IMR-90 (cell line): ENCODE results near the gene AZU1. TPM values are rescaled to one million over a fixed set of nuclear protein-coding genes. Genes with fewer than 3 reads are reported as not detected.
A peak's percentile ranks its signal among the peaks of the same experiment; 100 is the strongest.

Source experiments
- ATAC-seq: fragments of 200-7000 bp; cut with Tn5 transposase; 2 replicates; pipeline ENCODE4 v1.9.1; 2020; ENCODE audit warnings: low read depth, mild to moderate bottlenecking, moderate library complexity
- BruUV-seq: library from RNA; stranded (reverse); fragments of 400-500 nt; replicated peaks from 2 replicates; lab custom pipeline; 2021; lab: Mats Ljungman, UMichigan
- CTCF ChIA-PET: fragments of 300-600 bp; formaldehyde crosslinking; extraction: SDS; loops from one replicate; lab custom pipeline; 2021; ENCODE audit warnings: antibody characterized with exemption; lab: Yijun Ruan, JAX
- POLR2A ChIA-PET: fragments of 300-600 bp; sonication (Branson Sonifier 250); formaldehyde crosslinking; loops from one replicate; lab custom pipeline; 2022; ENCODE audit warnings: antibody characterized with exemption; ENCODE audit not compliant: unreplicated experiment; lab: Charles Lee
- DNase-seq: peaks from one replicate; pipeline ENCODE4 v3.0.0; 2013
- H2AFZ ChIP-seq: replicated peaks from 2 replicates; pipeline ENCODE3; 2013; ENCODE audit warnings: low read length, mild to moderate bottlenecking; ENCODE audit not compliant: poor library complexity
- H2AK5ac ChIP-seq: 2 replicates; pipeline ENCODE4 v1.6.1; 2013; ENCODE audit warnings: low read depth, low read length, inconsistent platforms
- H2AK9ac ChIP-seq: replicated peaks from 2 replicates; pipeline ENCODE3; 2013; ENCODE audit warnings: mild to moderate bottlenecking, low read depth, low read length, moderate library complexity; ENCODE audit not compliant: poor library complexity
- H2BK120ac ChIP-seq: 2 replicates; pipeline ENCODE4 v1.6.1; 2013; ENCODE audit warnings: low read depth, low read length, inconsistent platforms
- H2BK15ac ChIP-seq: 3 replicates; pipeline ENCODE4 v1.6.1; 2013; ENCODE audit warnings: low read depth, low read length, inconsistent platforms
- H2BK20ac ChIP-seq: 2 replicates; pipeline ENCODE4 v1.6.1; 2013; ENCODE audit warnings: low read depth, mild to moderate bottlenecking, inconsistent platforms, low read length, moderate library complexity
- H2BK5ac ChIP-seq: 2 replicates; pipeline ENCODE4 v1.6.1; 2013; ENCODE audit warnings: mild to moderate bottlenecking, low read depth, low read length, inconsistent platforms; ENCODE audit not compliant: poor library complexity, severe bottlenecking
- H3K14ac ChIP-seq: replicated peaks from 2 replicates; pipeline ENCODE4 v1.6.1; 2013; ENCODE audit warnings: low read depth, low read length, inconsistent platforms
- H3K18ac ChIP-seq: 2 replicates; pipeline ENCODE4 v1.6.1; 2013; ENCODE audit warnings: low read depth, low read length, control low read depth
- H3K23ac ChIP-seq: 2 replicates; pipeline ENCODE4 v1.6.1; 2013; ENCODE audit warnings: low read depth, low read length, inconsistent platforms
- H3K27ac ChIP-seq: 2 replicates; pipeline ENCODE4 v1.5.1; 2013; ENCODE audit warnings: mild to moderate bottlenecking, control low read depth, low read length; ENCODE audit not compliant: insufficient read depth
- H3K27me3 ChIP-seq: 2 replicates; pipeline ENCODE4 v1.6.1; 2013; ENCODE audit warnings: low read length; ENCODE audit not compliant: control insufficient read depth, insufficient read depth
- H3K36me3 ChIP-seq: 2 replicates; pipeline ENCODE4 v1.6.1; 2013; ENCODE audit warnings: low read length, mixed read lengths; ENCODE audit not compliant: control insufficient read depth, insufficient read depth
- H3K4ac ChIP-seq: 2 replicates; pipeline ENCODE4 v1.6.1; 2013; ENCODE audit warnings: low read depth, low read length, inconsistent platforms
- H3K4me1 ChIP-seq: 2 replicates; pipeline ENCODE4 v1.6.1; 2013; ENCODE audit warnings: low read length, mixed read lengths; ENCODE audit not compliant: control insufficient read depth, insufficient read depth
- H3K4me2 ChIP-seq: 2 replicates; pipeline ENCODE4 v1.6.1; 2013; ENCODE audit warnings: low read depth, mild to moderate bottlenecking, control low read depth, low read length, moderate library complexity
- H3K4me3 ChIP-seq: 2 replicates; pipeline ENCODE4 v1.5.1; 2013; ENCODE audit warnings: low read depth, mild to moderate bottlenecking, control low read depth, low read length, moderate library complexity; ENCODE audit not compliant: insufficient read depth
- H3K56ac ChIP-seq: 2 replicates; pipeline ENCODE4 v1.6.1; 2013; ENCODE audit warnings: low read length, inconsistent platforms; ENCODE audit not compliant: insufficient read depth; ENCODE audit errors: extremely low read depth
- H3K79me1 ChIP-seq, 2 experiments: 2 replicates each; pipeline ENCODE4 v1.6.1; 2013; ENCODE audit warnings: low read length in 2 of 2, inconsistent platforms in 1 of 2, low read depth in 1 of 2
- H3K9ac ChIP-seq: 2 replicates; pipeline ENCODE4 v1.6.1; 2013; ENCODE audit warnings: low read depth, low read length, control low read depth
- H3K9me1 ChIP-seq: 2 replicates; pipeline ENCODE4 v1.6.1; 2013; ENCODE audit warnings: low read length, inconsistent platforms; ENCODE audit not compliant: insufficient read depth
- H3K9me3 ChIP-seq: 2 replicates; pipeline ENCODE4 v1.6.1; 2013; ENCODE audit warnings: low read length; ENCODE audit not compliant: control insufficient read depth, insufficient read depth
- H4K20me1 ChIP-seq: 2 replicates; pipeline ENCODE4 v1.6.1; 2013; ENCODE audit warnings: low read length, inconsistent platforms; ENCODE audit not compliant: insufficient read depth
- H4K5ac ChIP-seq: 2 replicates; pipeline ENCODE4 v1.6.1; 2013; ENCODE audit warnings: mild to moderate bottlenecking, low read depth, low read length, control low read depth
- H4K8ac ChIP-seq, 2 experiments: 2 replicates each; pipeline ENCODE4 v1.6.1; 2013; ENCODE audit warnings: low read depth in 2 of 2, low read length in 2 of 2, control low read depth in 1 of 2, inconsistent platforms in 1 of 2
- H4K91ac ChIP-seq: 2 replicates; pipeline ENCODE4 v1.6.1; 2013; ENCODE audit warnings: low read depth, low read length, inconsistent platforms; ENCODE audit not compliant: insufficient read depth
- BHLHE40 ChIP-seq: fragments of 150-350 bp; IDR thresholded peaks from 2 replicates; pipeline ENCODE4 v1.6.1; 2016; ENCODE audit warnings: mild to moderate bottlenecking, low read depth, low read length
- CEBPB ChIP-seq: IDR thresholded peaks from 2 replicates; pipeline ENCODE4 v1.6.1; 2012; ENCODE audit warnings: low read depth, low read length, improper control_type of control experiment
- CHD1 ChIP-seq: IDR thresholded peaks from 2 replicates; pipeline ENCODE4 v1.6.1; 2012; ENCODE audit warnings: low read depth, low read length, improper control_type of control experiment
- CTCF ChIP-seq: conservative IDR thresholded peaks from 2 replicates; pipeline ENCODE4 v1.5.1; 2012; ENCODE audit warnings: mild to moderate bottlenecking, low read depth, low read length, improper control_type of control experiment
- ELK1 ChIP-seq: fragments of 150-350 bp; IDR thresholded peaks from 2 replicates; pipeline ENCODE4 v1.6.1; 2016; ENCODE audit warnings: low read depth, mild to moderate bottlenecking, low read length, moderate library complexity, borderline replicate concordance
- FOS ChIP-seq: fragments of 150-350 bp; IDR thresholded peaks from 2 replicates; pipeline ENCODE4 v1.6.1; 2016; ENCODE audit warnings: low read depth, low read length
- MAFK ChIP-seq: IDR thresholded peaks from 2 replicates; pipeline ENCODE4 v1.6.1; 2012; ENCODE audit warnings: low read depth, low read length, improper control_type of control experiment
- MAZ ChIP-seq: IDR thresholded peaks from 2 replicates; pipeline ENCODE4 v1.6.1; 2012; ENCODE audit warnings: low read depth, mild to moderate bottlenecking, low read length, improper control_type of control experiment, moderate library complexity, borderline replicate concordance
- MXI1 ChIP-seq: IDR thresholded peaks from 2 replicates; pipeline ENCODE4 v1.6.1; 2012; ENCODE audit warnings: low read depth, mild to moderate bottlenecking, low read length, moderate library complexity, borderline replicate concordance
- NFE2L2 ChIP-seq: fragments of 150-350 bp; IDR thresholded peaks from 2 replicates; pipeline ENCODE4 v1.6.1; 2016; ENCODE audit warnings: low read depth, mild to moderate bottlenecking, low read length
- POLR2A ChIP-seq: IDR thresholded peaks from 2 replicates; pipeline ENCODE4 v1.6.1; 2012; ENCODE audit warnings: mild to moderate bottlenecking, low read depth, low read length
- RAD21 ChIP-seq: IDR thresholded peaks from 2 replicates; pipeline ENCODE4 v1.6.1; 2012; ENCODE audit warnings: low read length, improper control_type of control experiment
- RCOR1 ChIP-seq: IDR thresholded peaks from 2 replicates; pipeline ENCODE4 v1.6.1; 2012; ENCODE audit warnings: mild to moderate bottlenecking, low read length, improper control_type of control experiment; ENCODE audit not compliant: insufficient replicate concordance
- RFX5 ChIP-seq: IDR thresholded peaks from 2 replicates; pipeline ENCODE4 v1.8.0; 2012; ENCODE audit warnings: low read depth, mild to moderate bottlenecking, low read length, moderate library complexity
- SMC3 ChIP-seq: fragments of 150-350 bp; IDR thresholded peaks from 2 replicates; pipeline ENCODE4 v1.6.1; 2016; ENCODE audit warnings: low read depth, mild to moderate bottlenecking, antibody characterized with exemption, low read length, moderate library complexity
- USF2 ChIP-seq: fragments of 150-350 bp; IDR thresholded peaks from 2 replicates; pipeline ENCODE4 v1.6.1; 2017; ENCODE audit warnings: mild to moderate bottlenecking, antibody characterized with exemption, low read length, low read depth
- WGBS, 2 experiments: methylation state at CpG; one replicate each; pipeline versions ENCODE4 v1.1.5 to v1.1.7; 2013; ENCODE audit warnings: missing lambda C conversion rate in 2 of 2; ENCODE audit not compliant: insufficient read length in 1 of 2; ENCODE audit errors: extremely low coverage in 2 of 2; 5-methylcytosine and 5-hydroxymethylcytosine counted together
- dilution Hi-C: fragments of 300-500 bp; cut with HindIII; formaldehyde crosslinking; loops from one replicate; pipeline ENCODE4 v1.14.3; 2018; ENCODE audit warnings: low sequenced_read_pairs; ENCODE audit not compliant: unreplicated experiment
- in situ Hi-C: fragments of 300-500 bp; cut with MboI; formaldehyde crosslinking; loops from 3 replicates; pipeline ENCODE4 v1.14.3; 2019; ENCODE audit warnings: low sequenced_read_pairs, inconsistent platforms, mixed read lengths
- intact Hi-C: fragments of 100-400 bp; cut with micrococcal nuclease; formaldehyde crosslinking; loops from 2 replicates; pipeline ENCODE4 v1.10.0; 2022
- polyA plus RNA-seq, 3 experiments: library from polyadenylated mRNA; depleted of rRNA; stranded (reverse); fragments of >200 nt; gene quantifications; 2 replicates each; pipeline ENCODE4 v1.2.3, GENCODE V29; 2012; ENCODE audit warnings: low replicate concordance in 1 of 3
- total RNA-seq: library from RNA; depleted of rRNA; stranded (reverse); fragments of >200 nt; gene quantifications from 2 replicates; pipeline ENCODE4 v1.2.3, GENCODE V29; 2012

Gene AZU1
- total and polyA plus RNA-seq, 2 of the 4 experiments (the other 2 are of a cell fraction), result 0.12 TPM; not detected in 1

- H2BK20ac ChIP-seq, result no peak overlapping the region
- H2BK5ac ChIP-seq, result no peak overlapping the region
- no peak overlapping the region for H2AK9ac ChIP-seq
- H3K4me3 ChIP-seq, result no peak overlapping the region
- no peak for ATAC-seq
- no peak overlapping the region for H4K91ac ChIP-seq
- TF ChIP-seq RCOR1 (no peak), MAZ (no peak), FOS (no peak), MAFK (no peak), BHLHE40 (no peak), RFX5 (no peak), USF2 (no peak), POLR2A (no peak), SMC3 (no peak), CTCF (no peak), MXI1 (no peak), RAD21 (no peak), ELK1 (no peak), CHD1 (no peak), NFE2L2 (no peak), CEBPB (no peak)
- no peak overlapping the region for H2BK120ac ChIP-seq
- H3K4me1 ChIP-seq, result peaks cover 30% of the 10 kb centered on the region
- H4K5ac ChIP-seq, result no peak overlapping the region
- H3K79me1 ChIP-seq, result peaks cover 3 to 38% of the 10 kb centered on the region in 2 experiments
- dilution Hi-C loops, result no loop called here
- no peak overlapping the region for H3K14ac ChIP-seq
- H3K4me2 ChIP-seq, result no peak overlapping the region
- no peak overlapping the region for H2AK5ac ChIP-seq
- ChIA-PET POLR2A (no interaction called here), CTCF (no interaction called here)
- peak overlapping the region; percentile 51 for H2AFZ ChIP-seq
- H2BK15ac ChIP-seq, result no peak overlapping the region
- WGBS, 2 experiments, result 93% methylated on average over 9 of the region's 17 CpGs; no CpG with 5 or more reads in 1 of the 2 experiments
- peaks cover 75% of the 10 kb centered on the region for H3K36me3 ChIP-seq
- no peak overlapping the region for H3K9ac ChIP-seq
- no peak overlapping the region for H3K27ac ChIP-seq
- H3K9me1 ChIP-seq, result peaks cover 11% of the 10 kb centered on the region; the same call in 1 of the 2 replicates
- H3K23ac ChIP-seq, result no peak overlapping the region
- peaks cover 100% of the 10 kb centered on the region for H4K20me1 ChIP-seq
- H3K9me3 ChIP-seq, result no peaks in the 10 kb centered on the region
- no peak overlapping the region for H4K8ac ChIP-seq
- H3K56ac ChIP-seq, result no peak overlapping the region
- intact Hi-C loops, result no loop called here
- in situ Hi-C loops, result no loop called here
- no peak for DNase-seq
- H3K18ac ChIP-seq, result no peak overlapping the region
- H3K4ac ChIP-seq, result no peak overlapping the region
- no TSS peak for BruUV-seq
- no peaks in the 10 kb centered on the region for H3K27me3 ChIP-seq
These were observed 24.5 kb upstream of the AZU1 start for GRCh38 chr19:803099-803561.
